HG03103 (cell line): ENCODE measurements around the gene PRDM16.

Experiments
- ATAC-seq: cut with Tn5 transposase; IDR thresholded peaks from one replicate; pipeline ENCODE4 v1.9.1; 2021; ENCODE audit warnings: low read depth; ENCODE audit not compliant: unreplicated experiment

Gene PRDM16

DNA sequence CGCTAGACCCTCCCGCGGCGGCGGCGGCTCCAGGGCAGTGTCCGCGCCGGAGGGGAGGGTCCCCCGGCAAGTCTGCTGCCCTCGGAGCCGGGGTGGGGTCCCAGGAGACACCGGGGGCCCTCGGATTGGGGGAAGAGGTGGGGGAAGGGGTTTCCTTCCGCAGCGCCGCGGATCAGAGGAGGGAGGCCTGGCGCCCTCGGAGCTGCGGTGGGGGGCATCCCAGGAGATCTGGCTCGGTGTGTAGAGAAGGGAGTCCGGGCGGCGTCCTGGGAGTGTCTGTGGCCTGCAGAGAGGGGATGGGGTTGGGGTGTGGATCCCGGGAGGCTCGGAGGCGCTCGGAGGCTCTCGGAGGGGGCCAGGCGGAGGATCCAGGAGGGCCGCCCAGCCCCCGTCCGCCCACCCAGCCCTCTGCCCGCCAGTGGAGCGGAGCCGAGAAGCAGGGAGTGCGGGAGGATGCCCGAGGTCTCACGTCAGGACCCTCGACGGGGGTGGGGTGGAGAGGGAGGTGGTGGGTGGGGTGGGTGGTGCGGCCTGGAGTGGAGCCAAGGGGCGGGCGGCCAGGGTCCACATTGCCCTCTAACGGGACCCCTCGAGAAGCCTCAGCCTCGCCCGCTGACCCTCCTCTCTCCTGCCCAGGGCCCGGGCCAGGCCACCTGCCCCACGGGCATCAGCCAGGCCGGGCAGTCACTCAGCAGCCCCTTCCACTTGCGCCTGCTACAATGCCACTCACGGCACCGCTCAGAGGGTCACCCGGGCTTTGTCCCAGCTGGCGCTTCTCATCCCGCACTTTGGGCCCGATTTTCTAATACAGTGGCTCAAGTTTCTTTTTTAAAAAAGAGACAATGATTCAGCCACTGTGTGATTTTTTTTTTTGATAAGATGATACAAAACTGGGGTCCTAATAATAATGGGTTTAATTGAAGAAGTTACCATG lies 325.3 kb downstream of the PRDM16 start:
- ATAC-seq, result no peak

DNA sequence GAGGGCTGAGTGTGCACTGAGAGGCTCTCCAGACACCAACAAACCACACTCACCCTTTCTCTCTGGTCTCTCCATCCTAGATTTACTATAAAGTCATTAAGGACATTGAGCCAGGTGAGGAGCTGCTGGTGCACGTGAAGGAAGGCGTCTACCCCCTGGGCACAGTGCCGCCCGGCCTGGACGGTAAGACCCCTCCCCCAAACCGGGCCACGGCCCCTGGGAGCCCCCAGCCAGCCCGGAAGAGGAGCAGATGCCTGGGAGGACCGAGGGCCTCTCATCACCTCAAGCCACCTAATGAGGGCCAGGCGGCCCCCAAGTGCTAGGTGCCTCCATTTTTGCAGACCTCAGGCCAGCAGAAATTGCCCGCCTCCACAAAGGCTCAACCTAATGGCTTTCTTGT lies 327.4 kb downstream of the PRDM16 start:
- no peak for ATAC-seq

DNA sequence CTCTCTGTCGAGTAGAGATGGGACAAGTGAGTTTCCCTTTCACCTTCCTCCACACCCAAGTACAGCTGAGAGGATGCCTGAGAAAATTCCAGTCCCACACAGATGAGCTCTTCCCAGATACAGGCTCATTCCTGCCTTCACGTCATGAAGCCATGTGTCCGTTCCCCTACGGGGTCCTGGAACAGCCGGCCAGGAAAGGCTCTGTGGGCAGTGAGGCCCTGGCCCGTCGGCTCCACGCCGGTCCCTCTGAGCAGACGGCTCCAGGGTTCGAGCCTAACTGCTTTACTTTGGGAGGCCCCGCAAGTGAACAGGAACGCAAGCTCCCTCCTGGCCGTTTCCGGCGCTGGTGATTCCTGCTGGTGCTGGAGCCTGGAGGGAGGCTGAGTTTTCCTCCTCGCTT lies 328.3 kb downstream of the PRDM16 start:
- no peak for ATAC-seq

GRCh38 chr1:3398396-3399140 lies 329.6 kb downstream of the PRDM16 start:
- no peak for ATAC-seq

- no peak for ATAC-seq
These were observed 330.7 kb downstream of the PRDM16 start for GRCh38 chr1:3399732-3400131.

GRCh38 chr1:3401585-3402257 lies 332.7 kb downstream of the PRDM16 start:
- ATAC-seq, result no peak

GRCh38 chr1:3402258-3403010 lies 333.4 kb downstream of the PRDM16 start:
- ATAC-seq, result no peak

- no peak for ATAC-seq
These were observed 334.0 kb downstream of the PRDM16 start for GRCh38 chr1:3403011-3403345.

- ATAC-seq, result no peak
These were observed 334.6 kb downstream of the PRDM16 start for GRCh38 chr1:3403388-3404231.

DNA sequence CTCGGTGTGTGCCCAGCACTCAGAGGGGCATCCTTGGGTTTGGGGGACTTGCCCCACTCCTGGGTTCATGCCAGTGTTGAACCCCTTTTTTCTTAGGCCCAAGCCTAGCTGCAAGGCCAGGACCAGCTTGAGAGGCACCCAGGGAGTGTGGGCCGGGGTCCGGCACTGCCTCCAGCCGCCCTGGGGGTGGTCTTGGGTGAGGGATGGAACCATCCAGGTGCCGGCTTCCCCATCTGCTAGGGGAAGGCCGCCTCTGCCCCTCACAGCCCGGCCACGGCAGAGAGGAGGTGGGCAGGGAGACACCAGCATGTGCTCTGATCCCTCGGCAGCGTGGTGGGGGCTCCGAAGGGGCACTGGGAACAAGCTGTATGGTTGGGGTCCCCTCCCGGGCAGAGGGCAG lies 335.3 kb downstream of the PRDM16 start:
- no peak for ATAC-seq

- no peak for ATAC-seq
These were observed 335.8 kb downstream of the PRDM16 start for GRCh38 chr1:3404801-3405200.

- no peak for ATAC-seq
These were observed 336.5 kb downstream of the PRDM16 start for GRCh38 chr1:3405491-3405890.

GRCh38 chr1:3405974-3406867 lies 337.2 kb downstream of the PRDM16 start:
- no peak for ATAC-seq

GRCh38 chr1:3407021-3407420 lies 338.0 kb downstream of the PRDM16 start:
- ATAC-seq, result no peak

- no peak for ATAC-seq
These were observed 339.8 kb downstream of the PRDM16 start for GRCh38 chr1:3408751-3409266.

GRCh38 chr1:3409366-3410141 lies 340.6 kb downstream of the PRDM16 start:
- no peak for ATAC-seq

DNA sequence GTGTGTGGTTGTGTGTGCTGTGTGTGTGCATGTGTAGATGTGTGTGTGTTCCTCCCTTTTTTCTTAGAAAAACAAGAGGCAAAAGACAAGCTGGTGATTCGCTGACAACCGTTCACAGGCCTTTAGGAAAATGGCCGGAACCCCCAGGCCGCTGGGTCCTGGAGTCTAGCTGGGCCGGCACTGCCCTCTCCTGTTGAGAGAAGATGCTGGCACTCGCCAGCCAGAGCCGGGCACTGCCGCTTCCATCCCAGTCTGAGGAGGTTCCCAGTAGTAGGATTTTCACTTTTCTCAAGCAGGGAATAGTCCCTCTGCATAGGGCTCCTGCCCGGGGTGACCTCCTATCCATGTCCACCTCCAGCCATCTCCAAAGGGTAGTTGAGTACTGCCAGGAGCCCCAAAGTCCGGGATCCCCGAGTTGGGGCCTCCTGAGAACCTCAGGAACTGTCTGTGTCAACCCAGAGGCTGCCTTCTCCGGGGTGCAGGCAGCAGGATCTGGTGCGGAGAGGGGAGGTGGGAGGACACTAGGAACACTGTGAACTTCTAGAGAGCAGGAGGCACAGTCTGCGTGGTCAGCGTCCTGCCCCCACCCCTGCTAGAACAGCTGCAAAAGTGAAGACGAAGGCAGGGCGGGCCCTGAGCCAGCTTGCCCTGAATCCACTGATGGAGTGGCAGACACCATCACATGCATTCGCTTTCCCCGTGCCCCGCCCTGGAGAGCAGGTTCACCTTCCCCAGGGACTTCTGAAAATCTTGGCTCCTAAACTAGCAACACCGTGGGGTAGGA lies 341.3 kb downstream of the PRDM16 start:
- no peak for ATAC-seq
